ENCODE results near the gene DHX58.

Gene DHX58

DNA sequence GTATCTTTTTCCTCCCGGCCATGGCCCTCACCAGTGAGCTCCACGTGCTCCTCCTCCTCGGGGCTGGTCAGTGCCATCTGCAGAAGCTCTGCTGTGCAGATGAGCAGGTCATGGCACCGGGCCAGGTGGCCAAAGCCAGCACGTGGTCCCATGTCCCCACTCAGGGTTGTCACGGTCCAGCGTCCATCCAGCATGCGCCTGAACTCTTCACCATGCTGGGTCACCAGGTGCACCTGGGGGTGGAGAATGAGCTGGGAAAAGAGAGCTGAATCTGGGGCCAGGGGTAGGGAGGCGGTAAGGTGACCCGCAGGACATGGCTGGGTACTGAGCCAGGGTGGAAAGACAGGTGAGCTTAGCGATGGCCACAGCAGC, 1.3 kb downstream of the DHX58 start:
- Mint-ChIP-seq H3K27me3 (no peaks in the 10 kb centered on the region), H3K4me1 (peaks cover 67% of the 10 kb centered on the region)
- CTCF ChIA-PET: interaction anchor here (1.1 to 13.0 kb wide), 7 partner anchors 8 to 178 kb away, joined by 3 to 222 read pairs (median 3); partner anchors contain the start of genes DNAJC7, KAT2A and NKIRAS2

DNA sequence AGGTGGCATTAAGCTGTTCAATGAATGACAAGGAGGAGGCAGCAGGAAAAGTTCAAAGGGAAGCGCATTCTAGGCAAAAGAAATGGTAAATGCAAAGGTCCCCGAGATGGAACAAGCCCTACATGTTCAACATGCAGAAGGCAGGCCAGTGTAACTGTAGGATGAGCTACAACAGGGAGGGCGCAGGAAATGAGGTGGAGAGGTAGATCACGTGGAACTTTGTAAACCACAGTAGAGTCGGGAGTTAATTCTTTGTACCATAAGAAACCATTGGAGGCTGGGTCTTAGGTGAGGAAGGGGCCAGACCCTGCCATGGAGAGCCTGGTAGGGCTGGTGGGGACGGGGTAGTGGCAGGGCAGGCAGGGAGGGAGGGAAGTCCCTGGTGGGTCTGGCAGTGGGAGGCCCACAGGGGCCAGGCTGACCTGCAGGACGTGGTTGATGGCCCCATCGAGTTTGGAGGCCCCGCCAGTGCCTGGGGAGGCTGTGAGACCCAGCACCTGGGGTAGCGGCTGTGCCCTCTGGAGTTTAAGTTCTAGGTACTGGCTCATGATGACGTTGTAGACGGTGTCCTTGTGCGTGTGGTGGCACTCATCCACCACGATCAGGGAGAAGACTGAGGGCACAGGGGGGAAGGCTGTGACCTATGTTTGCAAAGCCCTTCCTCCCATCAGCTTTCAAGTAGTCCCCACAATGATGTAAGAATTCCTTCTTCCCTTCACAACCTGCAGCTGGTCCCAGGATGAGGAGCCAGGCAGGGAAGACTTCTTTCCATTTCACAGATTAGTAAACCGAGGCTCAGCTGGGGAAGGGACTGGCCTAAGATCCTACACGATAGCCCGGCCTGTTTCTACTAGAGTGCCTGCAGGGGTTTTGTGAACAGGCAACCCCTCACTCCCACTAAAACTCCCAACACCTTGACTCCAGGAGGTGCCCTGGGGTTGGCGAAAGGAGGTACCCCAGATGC, 1.9 kb downstream of the DHX58 start:
- H3K27ac Mint-ChIP-seq: peak overlapping the region; percentile 95
- H3K4me1 Mint-ChIP-seq: peaks cover 64% of the 10 kb centered on the region
- H3K36me3 Mint-ChIP-seq: peaks cover 24% of the 10 kb centered on the region
- CTCF ChIA-PET: interaction anchor here (1.1 to 13.0 kb wide), 6 partner anchors 9 to 178 kb away, joined by 3 to 222 read pairs (median 3); partner anchors contain the start of genes DNAJC7 and NKIRAS2
- peak overlapping the region; percentile 25 for H3K4me3 Mint-ChIP-seq
- no peaks in the 10 kb centered on the region for H3K27me3 Mint-ChIP-seq
- no peaks in the 10 kb centered on the region for H3K9me3 Mint-ChIP-seq
- peak; percentile 34 for DNase-seq

More for the DNA sequence above, 1.3 kb downstream of the DHX58 start:
- peak overlapping the region; percentile 95 for H3K27ac Mint-ChIP-seq
- peak overlapping the region; percentile 90 for H3K4me3 Mint-ChIP-seq
- H3K36me3 Mint-ChIP-seq: peaks cover 26% of the 10 kb centered on the region
- no peaks in the 10 kb centered on the region for H3K9me3 Mint-ChIP-seq
- DNase-seq: no peak

DNA sequence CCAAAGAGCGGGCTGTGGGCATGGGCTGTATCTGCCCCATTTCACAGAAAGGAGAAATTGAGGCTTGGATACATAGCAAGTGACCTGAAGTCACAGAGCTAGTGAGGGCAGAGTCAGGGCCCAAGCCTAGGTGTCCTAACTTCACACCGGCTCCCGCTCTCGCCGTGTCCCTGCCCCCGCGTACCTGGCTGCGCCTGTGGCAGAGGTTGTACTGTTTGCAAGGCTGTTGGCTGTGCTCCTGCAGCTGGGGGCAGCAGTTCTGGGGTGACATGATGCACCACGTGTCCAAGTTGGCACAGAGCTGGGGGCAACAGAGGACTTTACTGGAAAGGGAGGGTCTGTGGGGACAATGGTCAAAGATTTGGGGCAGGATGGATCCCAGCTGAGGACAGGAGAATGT, 3.4 kb downstream of the DHX58 start:
- no peak overlapping the region for H3K4me3 Mint-ChIP-seq
- no peak for DNase-seq
- H3K27ac Mint-ChIP-seq: no peak overlapping the region
- H3K36me3 Mint-ChIP-seq: peaks cover 19% of the 10 kb centered on the region
- no peaks in the 10 kb centered on the region for H3K27me3 Mint-ChIP-seq
- CTCF ChIA-PET: interaction anchor here (0.8 to 13.0 kb wide), 5 partner anchors 9 to 146 kb away, joined by 3 to 222 read pairs (median 5); partner anchors contain the start of genes DNAJC7 and NKIRAS2
- H3K4me1 Mint-ChIP-seq: peaks cover 58% of the 10 kb centered on the region
- no peaks in the 10 kb centered on the region for H3K9me3 Mint-ChIP-seq

DNA sequence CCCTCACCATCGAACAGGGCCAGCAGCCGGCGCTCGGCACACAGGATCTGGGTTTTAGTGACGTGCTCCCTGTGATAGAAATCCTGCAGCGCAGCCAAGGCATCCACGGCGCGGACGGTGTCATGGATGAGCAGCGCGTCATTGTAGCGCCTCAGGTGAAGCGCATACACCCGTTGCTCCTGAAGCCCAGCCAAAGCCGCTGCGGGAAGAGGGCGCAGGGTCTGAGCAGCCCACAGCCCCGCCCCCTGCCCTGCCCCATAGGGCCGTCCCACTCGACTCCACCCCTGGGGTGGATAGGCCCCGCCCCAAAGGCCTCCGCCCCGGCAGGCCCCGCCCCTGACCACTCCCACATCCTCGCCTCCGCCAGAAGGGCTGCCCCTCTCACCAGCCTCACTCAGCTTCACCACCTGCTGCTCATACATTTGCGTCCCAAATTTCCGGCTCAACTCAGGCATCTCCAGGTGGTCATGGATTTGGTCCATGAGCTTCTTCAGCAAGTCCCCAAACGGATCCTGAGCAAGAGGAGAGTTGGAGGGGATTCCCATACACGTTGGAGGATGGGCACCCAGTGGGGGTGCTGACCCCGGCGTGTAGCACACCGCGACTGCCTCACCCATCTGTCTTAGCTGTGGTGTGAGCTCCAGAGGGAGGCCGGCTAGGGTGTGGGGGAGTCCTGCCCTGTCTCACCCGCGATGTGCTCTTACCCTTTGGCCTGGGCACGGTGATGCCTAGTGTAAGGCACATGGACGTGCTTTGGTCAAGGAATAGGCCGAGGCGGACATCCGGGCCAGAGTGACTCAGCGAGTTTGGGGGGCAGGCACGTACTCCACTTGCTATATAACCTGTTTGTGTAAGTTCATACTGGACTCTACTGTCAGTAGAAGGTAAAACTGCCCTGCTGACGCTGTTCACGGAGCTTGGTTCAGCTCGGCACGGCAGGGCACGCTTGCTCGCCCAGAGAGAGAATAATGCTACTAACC, 4.6 kb downstream of the DHX58 start:
- CTCF ChIA-PET: interaction anchor here (0.8 to 10.1 kb wide), 5 partner anchors 11 to 145 kb away, joined by 3 to 58 read pairs (median 5); no protein-coding TSS in a partner anchor
- H3K27ac Mint-ChIP-seq: peak overlapping the region; percentile 49
- peaks cover 18% of the 10 kb centered on the region for H3K36me3 Mint-ChIP-seq

DNA sequence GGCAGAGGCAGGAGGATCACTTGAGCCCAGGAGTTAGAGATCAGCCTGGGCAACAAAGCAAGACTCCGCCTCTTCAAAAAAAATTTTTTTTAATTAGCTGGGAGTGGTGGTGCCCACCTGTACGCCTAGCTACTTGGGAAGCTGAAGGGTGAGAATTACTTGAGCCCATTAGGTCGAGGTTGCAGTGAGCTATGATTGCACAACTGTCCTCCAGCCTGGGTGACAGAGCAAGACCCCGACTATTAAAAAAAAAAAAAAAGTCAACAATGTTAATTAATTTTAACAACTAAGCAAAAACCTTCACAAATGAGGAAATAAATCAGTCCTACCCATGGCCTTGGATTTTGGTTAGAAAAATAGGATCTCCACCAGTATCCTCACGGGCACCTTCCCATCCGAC, 5.4 kb downstream of the DHX58 start:
- Mint-ChIP-seq H3K4me1 (peaks cover 48% of the 10 kb centered on the region), H3K36me3 (peaks cover 18% of the 10 kb centered on the region), H3K9me3 (no peaks in the 10 kb centered on the region), H3K27me3 (no peaks in the 10 kb centered on the region), H3K27ac (no peak overlapping the region), H3K4me3 (peak overlapping the region; percentile 26)
- DNase-seq: no peak
- CTCF ChIA-PET: interaction anchor here (1.1 to 10.1 kb wide), 4 partner anchors 9 to 144 kb away, joined by 4 to 58 read pairs (median 6); no protein-coding TSS in a partner anchor

More for the DNA sequence above, 4.6 kb downstream of the DHX58 start:
- peak; percentile 95 for DNase-seq
- Mint-ChIP-seq H3K9me3 (no peaks in the 10 kb centered on the region), H3K27me3 (no peaks in the 10 kb centered on the region), H3K4me1 (peaks cover 54% of the 10 kb centered on the region), H3K4me3 (peak overlapping the region; percentile 26)

DNA sequence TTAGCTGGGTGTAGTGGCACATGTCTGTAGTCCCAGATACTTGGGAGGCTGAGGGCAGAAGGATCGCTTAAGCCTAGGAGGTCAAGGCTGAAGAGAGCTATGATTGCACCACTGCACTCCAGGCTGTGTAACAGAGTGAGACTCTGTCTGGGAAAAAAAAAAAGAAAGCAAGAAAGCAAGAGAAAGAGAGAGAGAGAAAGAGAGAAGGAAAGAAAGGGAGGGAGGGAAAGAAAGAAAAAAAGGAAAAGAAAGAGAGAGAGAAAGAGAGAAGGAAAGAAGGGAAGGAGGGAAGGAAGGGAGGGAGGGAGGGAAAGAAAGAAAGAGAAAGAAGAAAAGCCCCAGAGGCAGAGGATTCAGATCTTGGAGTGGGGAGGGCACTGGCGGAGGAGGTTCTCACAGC, 6.5 kb downstream of the DHX58 start:
- no peak for DNase-seq
- Mint-ChIP-seq H3K27me3 (no peaks in the 10 kb centered on the region), H3K4me1 (peaks cover 37% of the 10 kb centered on the region), H3K4me3 (no peak overlapping the region), H3K9me3 (no peaks in the 10 kb centered on the region), H3K36me3 (peaks cover 18% of the 10 kb centered on the region), H3K27ac (no peak overlapping the region)
- CTCF ChIA-PET: interaction anchor here (0.8 to 10.1 kb wide), 2 partner anchors 39 to 300 kb away, joined by 4 to 58 read pairs; no protein-coding TSS in a partner anchor

DNA sequence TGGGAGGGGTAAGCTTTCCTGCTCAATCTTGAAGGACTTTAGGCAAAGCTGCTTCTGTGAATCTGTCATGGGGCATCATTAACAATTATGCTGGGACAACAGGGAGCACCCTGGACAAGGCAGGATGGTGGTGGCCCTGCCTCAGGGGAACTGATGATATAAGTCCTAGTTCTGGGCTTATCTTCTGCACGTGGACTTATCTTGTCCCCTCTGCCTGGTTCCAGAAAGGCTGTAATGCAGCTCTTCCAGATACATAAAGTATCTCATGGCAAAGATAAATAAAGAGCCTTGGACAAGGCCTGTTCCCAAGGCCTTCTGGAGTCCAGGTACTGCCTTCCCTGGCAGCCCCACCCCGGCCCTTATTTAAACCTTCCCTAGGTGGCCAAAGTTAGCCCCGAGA, 8.2 kb downstream of the DHX58 start:
- no peaks in the 10 kb centered on the region for H3K9me3 Mint-ChIP-seq
- no peak for DNase-seq
- CTCF ChIA-PET: interaction anchor here (0.6 to 10.1 kb wide), 5 partner anchors 37 to 439 kb away, joined by 3 to 58 read pairs (median 4); partner anchors contain the start of gene NKIRAS2

DNA sequence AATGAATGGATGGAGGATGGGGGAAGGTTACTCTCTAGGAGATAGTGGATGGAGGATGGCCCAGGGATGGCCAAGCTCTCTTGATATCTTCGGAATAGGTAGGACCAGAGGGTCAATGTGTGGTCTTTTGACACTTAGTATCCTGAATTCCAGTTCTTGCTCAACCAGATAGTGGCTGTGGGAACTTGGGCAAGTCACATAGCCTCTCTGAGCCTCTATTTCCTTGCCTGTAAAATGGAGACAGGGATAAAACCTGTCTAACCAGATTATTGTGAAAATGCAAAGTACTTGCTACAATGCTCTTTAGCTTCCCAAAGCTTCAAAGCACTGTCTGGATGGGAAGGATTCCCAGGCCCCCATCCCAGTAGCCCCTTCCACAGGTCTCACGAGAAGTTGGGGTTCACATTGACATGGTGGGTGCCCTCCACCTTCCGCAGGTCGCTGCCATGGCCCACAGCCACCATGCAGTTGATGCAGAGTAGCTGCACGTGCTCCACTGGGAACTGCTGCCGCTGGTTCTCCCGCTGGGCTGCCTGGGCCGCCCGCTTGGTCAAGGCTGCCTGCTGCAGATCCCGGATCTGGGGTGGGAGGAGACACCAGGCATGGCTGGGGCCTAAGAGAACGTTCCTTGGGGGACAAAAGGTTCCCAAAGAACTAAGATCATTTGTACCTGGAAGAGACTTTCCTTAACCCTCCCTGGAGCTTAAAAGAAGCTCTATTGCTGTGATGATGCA, 9.1 kb downstream of the DHX58 start:
- no peak for DNase-seq
- Mint-ChIP-seq H3K4me3 (no peak overlapping the region), H3K4me1 (peaks cover 17% of the 10 kb centered on the region), H3K9me3 (no peaks in the 10 kb centered on the region), H3K27me3 (peaks cover 12% of the 10 kb centered on the region), H3K36me3 (peaks cover 9% of the 10 kb centered on the region), H3K27ac (no peak overlapping the region)
- CTCF ChIA-PET: interaction anchor here (0.6 to 10.1 kb wide), 10 partner anchors 12 to 438 kb away, joined by 3 to 58 read pairs (median 4); no protein-coding TSS in a partner anchor

More for the DNA sequence above, 8.2 kb downstream of the DHX58 start:
- no peak overlapping the region for H3K27ac Mint-ChIP-seq
- H3K4me3 Mint-ChIP-seq: no peak overlapping the region
- peaks cover 25% of the 10 kb centered on the region for H3K4me1 Mint-ChIP-seq
- H3K27me3 Mint-ChIP-seq: peaks cover 3% of the 10 kb centered on the region
- peaks cover 10% of the 10 kb centered on the region for H3K36me3 Mint-ChIP-seq

DNA sequence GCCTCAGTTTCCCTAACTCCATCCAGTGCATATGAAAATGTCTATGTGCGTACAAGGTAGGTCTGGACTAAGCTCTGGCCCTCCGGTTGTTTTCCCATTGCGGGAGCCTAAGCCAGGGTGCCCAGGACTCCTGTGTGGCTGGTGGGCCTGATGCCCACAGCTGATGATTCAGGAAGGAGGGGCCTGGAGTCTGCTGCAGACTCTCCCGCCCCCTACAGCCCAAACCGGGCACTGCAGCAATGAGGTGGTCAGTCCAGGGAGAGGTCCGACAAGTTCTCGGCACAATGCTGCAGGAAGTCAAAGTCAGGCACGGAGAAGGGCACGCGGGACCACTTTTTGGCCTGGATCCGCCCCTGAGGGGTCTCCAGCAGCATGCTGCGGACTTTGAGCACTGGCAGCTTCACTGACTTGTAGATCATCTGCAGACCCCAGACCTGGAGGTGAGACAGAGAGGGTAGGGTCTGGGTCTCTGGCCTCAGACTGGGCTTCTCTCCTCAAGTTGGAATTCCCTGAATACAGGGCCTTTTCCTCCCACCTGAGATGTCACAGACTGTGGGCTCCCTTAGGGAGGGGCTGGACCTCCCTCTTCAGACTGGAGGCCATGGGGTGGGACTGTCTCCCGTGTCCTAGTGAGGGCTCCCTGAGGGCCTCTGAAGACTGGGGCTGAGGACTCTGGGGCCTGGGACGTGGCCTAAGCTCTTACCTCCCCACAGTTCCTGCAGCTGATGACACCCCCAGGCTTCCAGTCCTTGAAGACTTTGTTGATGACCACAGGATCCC, 10.8 kb downstream of the DHX58 start:
- DNase-seq: peak; percentile 80
- no peak overlapping the region for H3K4me3 Mint-ChIP-seq
- no peak overlapping the region for H3K27ac Mint-ChIP-seq

DNA sequence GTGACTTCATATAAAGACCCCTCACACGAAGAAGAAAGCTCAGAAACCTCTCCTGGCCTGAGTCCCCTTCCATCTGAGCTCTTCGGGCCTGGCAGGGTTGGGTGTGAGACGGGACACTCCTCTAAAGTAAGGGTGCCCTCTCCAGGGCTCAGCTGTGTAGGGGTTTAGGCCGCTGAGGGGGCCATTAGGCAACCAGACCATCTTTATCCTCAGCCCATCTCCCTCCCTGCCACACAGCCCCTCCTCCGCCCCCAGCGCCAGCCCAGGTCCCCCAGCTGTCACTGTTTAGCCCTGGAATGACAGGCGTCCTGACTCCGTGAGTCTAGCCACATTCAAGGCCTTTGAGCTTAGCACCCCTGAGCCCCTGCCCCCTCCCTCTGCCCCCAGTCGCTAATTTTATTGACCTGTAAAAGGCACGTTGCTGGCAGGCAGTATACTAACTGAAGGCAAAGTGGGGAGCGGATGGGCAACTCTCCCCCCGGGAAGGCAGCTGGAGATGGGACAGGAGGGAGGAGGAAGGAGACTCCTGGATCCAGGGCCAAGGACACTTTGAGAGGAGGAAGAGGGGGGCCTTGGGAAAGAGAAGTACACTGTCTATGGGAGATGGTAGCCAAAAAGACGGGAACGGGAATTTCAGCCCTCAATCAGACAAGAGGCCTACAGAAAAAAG, 13.6 kb downstream of the DHX58 start:
- Mint-ChIP-seq H3K4me3 (no peak overlapping the region), H3K9me3 (no peaks in the 10 kb centered on the region), H3K4me1 (peaks cover 7% of the 10 kb centered on the region), H3K36me3 (no peaks in the 10 kb centered on the region), H3K27me3 (peaks cover 56% of the 10 kb centered on the region), H3K27ac (no peak overlapping the region)
- CTCF ChIA-PET: interaction anchor here (1.1 to 3.0 kb wide), 3 partner anchors 31 to 134 kb away, joined by 4 to 9 read pairs (median 9); no protein-coding TSS in a partner anchor
- no peak for DNase-seq

More for the DNA sequence above, 10.8 kb downstream of the DHX58 start:
- no peaks in the 10 kb centered on the region for H3K9me3 Mint-ChIP-seq
- peaks cover 4% of the 10 kb centered on the region for H3K36me3 Mint-ChIP-seq
- peaks cover 29% of the 10 kb centered on the region for H3K27me3 Mint-ChIP-seq
- CTCF ChIA-PET: interaction anchor here (0.6 to 10.1 kb wide), 14 partner anchors 10 to 139 kb away, joined by 3 to 58 read pairs (median 4); partner anchors contain the start of genes DHX58 and KAT2A
- peaks cover 11% of the 10 kb centered on the region for H3K4me1 Mint-ChIP-seq

DNA sequence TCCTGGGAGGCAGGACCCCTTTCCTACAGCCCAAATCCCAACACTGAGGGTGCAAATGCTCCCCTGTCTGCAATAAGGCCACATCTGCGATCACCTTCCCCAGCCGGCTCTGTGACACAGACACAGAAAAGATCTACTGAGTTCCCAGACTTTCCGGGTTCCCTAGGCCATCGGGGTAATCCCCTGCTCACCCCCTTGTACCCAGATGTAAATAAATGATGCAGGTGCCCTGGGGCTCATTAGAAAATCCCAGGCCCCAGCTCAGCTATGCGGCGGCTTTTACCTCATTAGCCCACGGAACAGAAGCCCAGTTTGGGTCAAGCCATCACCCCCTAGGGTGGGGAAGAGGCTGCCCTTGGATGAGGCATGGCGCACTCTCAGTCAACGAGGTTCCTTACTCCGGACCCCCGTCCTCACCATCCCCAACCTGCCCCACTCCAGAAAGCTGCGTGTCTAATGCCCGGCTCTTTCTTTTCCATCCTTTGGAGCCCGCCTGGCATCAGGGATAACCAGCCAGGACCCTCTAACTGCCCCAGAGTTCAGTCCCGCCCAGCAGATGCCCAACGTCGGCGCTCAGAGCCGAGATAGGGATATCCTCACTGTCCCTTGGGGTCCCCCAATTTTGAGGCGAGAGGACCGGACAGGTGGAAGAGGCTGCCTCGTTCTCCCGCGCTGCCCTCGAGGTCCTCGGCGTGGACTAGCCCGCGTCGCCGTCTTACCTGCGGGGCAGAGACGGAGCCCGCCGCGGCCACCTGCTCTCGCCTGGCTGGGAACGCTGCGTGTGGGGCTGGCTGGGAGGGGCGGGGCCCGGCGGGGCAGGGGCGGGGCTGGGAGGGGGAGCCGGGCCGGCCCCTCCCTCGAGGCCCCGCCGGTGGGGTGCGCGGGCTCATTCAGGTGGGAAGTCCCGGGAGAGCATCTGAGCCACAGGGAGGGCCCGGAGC, 14.6 kb downstream of the DHX58 start, which contains the start of gene ZNF385C:
TSS of gene ZNF385C (minus strand) at position 783 of the 941 bp plus-strand sequence. CDS start 35,417 bp downstream, outside the sequence.
- H3K36me3 Mint-ChIP-seq: no peaks in the 10 kb centered on the region
- H3K27ac Mint-ChIP-seq: no peak within 1 kb of the TSS
- peaks cover 7% of the 10 kb centered on the region for H3K4me1 Mint-ChIP-seq
- H3K9me3 Mint-ChIP-seq: no peaks in the 10 kb centered on the region
- peaks cover 60% of the 10 kb centered on the region for H3K27me3 Mint-ChIP-seq
- CTCF ChIA-PET: interaction anchor here (1.1 to 3.0 kb wide), 4 partner anchors 30 to 135 kb away, joined by 4 to 9 read pairs (median 7); no protein-coding TSS in a partner anchor
- DNase-seq: peak; percentile 57
- no peak within 1 kb of the TSS for H3K4me3 Mint-ChIP-seq

Measured in activated naive CD4-positive, alpha-beta T cell treated with anti-CD3 and anti-CD28 coated beads, Interleukin-2, amount 10 ng/mL, durations not matched to agents 7 days and 5 days (primary cell).